NCI-H82 treated with DMSO at 0.1 percent for 48 hours (cell line): Measurements from ENCODE around the gene AHCYL1.

Experiments used
- DNase-seq: peaks from one replicate; lab custom pipeline; 2025; ENCODE audit not compliant: unreplicated experiment; lab: John Stamatoyannopoulos, UW

AHCYL1 gene

GRCh38 chr1:110059133-110059863, 74.7 kb downstream of the AHCYL1 start:
- no peak for DNase-seq

- DNase-seq: no peak
These were observed 75.6 kb downstream of the AHCYL1 start for GRCh38 chr1:110060034-110060661.

GRCh38 chr1:110060662-110061060, 76.1 kb downstream of the AHCYL1 start:
- DNase-seq: no peak

GRCh38 chr1:110061341-110061740, 76.8 kb downstream of the AHCYL1 start:
- DNase-seq: no peak

GRCh38 chr1:110062612-110063011, 78.0 kb downstream of the AHCYL1 start:
- DNase-seq: no peak

GRCh38 chr1:110063781-110064180, 79.2 kb downstream of the AHCYL1 start:
- no peak for DNase-seq

- DNase-seq: no peak
These were observed 80.2 kb downstream of the AHCYL1 start for GRCh38 chr1:110064576-110065337.

GRCh38 chr1:110065841-110066240, 81.3 kb downstream of the AHCYL1 start:
- DNase-seq: no peak

- no peak for DNase-seq
These were observed 82.9 kb downstream of the AHCYL1 start for GRCh38 chr1:110067479-110067892.

- DNase-seq: no peak
These were observed 83.5 kb downstream of the AHCYL1 start for GRCh38 chr1:110067893-110068645.

- DNase-seq: no peak
These were observed 84.3 kb downstream of the AHCYL1 start for GRCh38 chr1:110068646-110069403.

- no peak for DNase-seq
These were observed 85.1 kb downstream of the AHCYL1 start for GRCh38 chr1:110069404-110070281.

GRCh38 chr1:110070282-110070669, 85.7 kb downstream of the AHCYL1 start:
- no peak for DNase-seq

- DNase-seq: no peak
These were observed 86.2 kb downstream of the AHCYL1 start, which contains the start of gene ALX3 for GRCh38 chr1:110070671-110071242. Gene ALX3, minus strand, starts transcription at chr1:110070672. Its CDS starts 60 bp downstream, at chr1:110070612.
